Hair follicular keratinocyte (primary cell): ENCODE data around the gene RBM44. TPM values are rescaled to one million over a fixed set of nuclear protein-coding genes. Genes with fewer than 3 reads are reported as not detected.

Experiments
- total RNA-seq: library from RNA; depleted of rRNA; stranded (reverse); fragments of >200 nt; gene quantifications from 2 replicates; pipeline ENCODE4 v1.2.3, GENCODE V29; 2015

The RBM44 gene, protein sequence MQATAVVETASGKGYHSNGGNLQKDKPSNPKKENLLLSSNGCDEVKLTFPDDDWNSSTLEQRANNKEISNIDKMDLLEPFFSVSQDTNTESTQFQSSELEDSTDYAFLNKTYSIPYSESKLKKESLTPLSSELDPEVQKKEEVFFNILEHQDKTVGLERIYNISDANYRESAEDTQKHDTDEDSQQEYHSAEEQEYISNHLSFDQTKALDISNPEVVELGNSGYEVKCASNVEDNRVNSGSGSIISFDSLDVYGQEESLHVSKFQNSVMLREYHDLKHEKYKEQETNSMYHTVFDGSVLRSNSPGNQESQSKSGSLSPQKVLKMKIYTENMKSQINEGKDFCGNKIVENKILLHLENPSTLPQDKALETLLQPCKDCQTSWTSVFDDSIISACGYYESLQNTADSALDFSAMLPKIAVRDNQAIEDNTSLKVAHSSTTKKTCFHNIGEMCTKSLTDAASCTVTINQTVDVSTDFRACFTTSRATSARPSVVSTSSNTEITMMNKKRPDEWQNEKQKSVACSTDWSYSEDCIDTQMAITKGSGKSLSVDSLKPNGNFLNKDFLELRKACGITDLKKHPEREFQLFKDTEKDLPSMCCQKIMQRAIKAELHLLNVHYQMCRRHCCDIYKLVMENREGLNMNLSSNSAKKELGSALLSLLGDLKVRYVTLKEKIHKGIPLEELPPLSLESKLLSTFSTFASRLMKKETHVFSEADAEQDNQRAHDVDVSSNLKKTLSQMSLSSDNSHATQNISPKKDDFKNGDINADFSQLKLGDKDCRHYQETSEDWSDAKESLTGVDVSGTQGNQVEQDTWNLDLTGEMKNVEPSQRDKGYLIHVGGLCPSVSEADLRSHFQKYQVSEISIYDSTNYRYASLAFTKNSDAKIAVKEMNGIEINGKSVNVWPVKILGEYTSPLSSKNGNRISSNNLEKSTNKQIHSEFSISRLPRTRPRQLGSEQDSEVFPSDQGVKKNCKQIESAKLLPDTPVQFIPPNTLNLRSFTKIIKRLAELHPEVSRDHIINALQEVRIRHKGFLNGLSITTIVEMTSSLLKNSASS
- total RNA-seq: 0.42 TPM in 1 of 2 replicates, not detected in the other

GRCh38 chr2:237798236-237799059 lies at the start of gene RBM44:
TSS of gene RBM44 (plus strand) at chr2:237798779. CDS start at chr2:237813610, 14,831 bp downstream.

GRCh38 chr2:237859533-237860272 lies 61.1 kb downstream of the RBM44 start, which contains the start of gene RAMP1:
TSS of gene RAMP1 (plus strand) at chr2:237859623. CDS start at chr2:237859676, 53 bp downstream.

Other genes with a start within 250 kb of the RBM44 start
- not detected in 2 replicates for gene PRLH, start 232.2 kb upstream of the RBM44 start, total RNA-seq
- 2.7 and 4.8 TPM in 2 replicates for gene RAB17, start 208.0 kb upstream of the RBM44 start, total RNA-seq
- 59.2 and 72.9 TPM in 2 replicates for gene LRRFIP1, start 171.2 kb upstream of the RBM44 start, total RNA-seq
- gene RAMP1, start 60.8 kb downstream of the RBM44 start, total RNA-seq: 7.5 and 8.2 TPM in 2 replicates
- 108 and 145 TPM in 2 replicates for gene UBE2F, start 168.2 kb downstream of the RBM44 start, total RNA-seq